BJ (cell line): Measurements from ENCODE around the gene GABRP. TPM values are rescaled to one million over a fixed set of nuclear protein-coding genes. Genes with fewer than 3 reads are reported as not detected.

ENCODE experiments used
- CTCF ChIA-PET: fragments of 350-600 bp; formaldehyde crosslinking; extraction: SDS; loops from one replicate; lab custom pipeline; 2021; ENCODE audit warnings: antibody characterized with exemption, inconsistent platforms; lab: Yijun Ruan, JAX
- POLR2A ChIA-PET: fragments of 300-600 bp; sonication (Branson Sonifier 250); formaldehyde crosslinking; extraction: SDS; loops from one replicate; lab custom pipeline; 2021; ENCODE audit warnings: antibody characterized with exemption; lab: Charles Lee
- DNase-seq: peaks from one replicate; pipeline ENCODE4 v3.0.0-alpha.2; 2011; ENCODE audit warnings: low read depth
- H3K27me3 ChIP-seq: 2 replicates; pipeline ENCODE4 v1.6.0; 2011; ENCODE audit warnings: low read length; ENCODE audit not compliant: control insufficient read depth, insufficient read depth
- H3K36me3 ChIP-seq: 2 replicates; pipeline ENCODE4 v1.5.1; 2011; ENCODE audit warnings: low read length; ENCODE audit not compliant: control insufficient read depth, insufficient read depth
- H3K4me3 ChIP-seq: 2 replicates; pipeline ENCODE4 v1.5.1; 2011; ENCODE audit warnings: low read depth, mild to moderate bottlenecking, control low read depth, low read length
- CTCF ChIP-seq: IDR thresholded peaks from 2 replicates; pipeline ENCODE4 v1.5.1; 2011; ENCODE audit warnings: low read depth, mild to moderate bottlenecking, control low read depth, inconsistent platforms, low read length, moderate library complexity; ENCODE audit not compliant: insufficient read depth
- polyA plus RNA-seq: library from polyadenylated mRNA; depleted of rRNA; stranded (reverse); fragments of >200 nt; gene quantifications from 2 replicates; pipeline ENCODE4 v1.2.3, GENCODE V29; 2011

The GABRP gene
- polyA plus RNA-seq, 1 experiment = not detected

GRCh38 chr5:170846416-170846815, 62.9 kb downstream of the GABRP start:
- Histone ChIP-seq H3K27me3 (no peaks in the 10 kb centered on the region), H3K4me3 (no peak overlapping the region), H3K36me3 (no peaks in the 10 kb centered on the region)
- ChIA-PET POLR2A (no interaction called here), CTCF (no interaction called here)
- no peak for TF ChIP-seq CTCF
- DNase-seq = no peak

- TF ChIP-seq CTCF = no peak
- Histone ChIP-seq H3K4me3 (no peak overlapping the region), H3K36me3 (no peaks in the 10 kb centered on the region), H3K27me3 (no peaks in the 10 kb centered on the region)
- POLR2A ChIA-PET = no interaction called here
- no peak for DNase-seq
- CTCF ChIA-PET = no interaction called here
Observed at GRCh38 chr5:170846846-170847245, 63.3 kb downstream of the GABRP start.

- POLR2A ChIA-PET = no interaction called here
- Histone ChIP-seq H3K36me3 (no peaks in the 10 kb centered on the region), H3K4me3 (no peak overlapping the region), H3K27me3 (no peaks in the 10 kb centered on the region; the same call in 1 of the 2 replicates)
- CTCF ChIA-PET = no interaction called here
- no peak for TF ChIP-seq CTCF
- no peak for DNase-seq
Observed at GRCh38 chr5:170848033-170848432, 64.5 kb downstream of the GABRP start.

- no peak overlapping the region for H3K4me3 ChIP-seq
- POLR2A ChIA-PET = no interaction called here
Observed at GRCh38 chr5:170849374-170849773, 65.8 kb downstream of the GABRP start.

GRCh38 chr5:170854566-170854965, 71.0 kb downstream of the GABRP start:
- no peak for TF ChIP-seq CTCF
- no peaks in the 10 kb centered on the region for H3K36me3 ChIP-seq
- no peak for DNase-seq
- POLR2A ChIA-PET = no interaction called here
- H3K27me3 ChIP-seq = no peaks in the 10 kb centered on the region; the same call in 1 of the 2 replicates
- no peak overlapping the region for H3K4me3 ChIP-seq
- CTCF ChIA-PET = interaction anchor here (0.6 kb wide), 1 partner anchor 531 kb away, joined by 3 read pairs; no protein-coding TSS in a partner anchor

More at GRCh38 chr5:170849374-170849773, 65.8 kb downstream of the GABRP start:
- CTCF ChIA-PET = no interaction called here
- Histone ChIP-seq H3K36me3 (no peaks in the 10 kb centered on the region), H3K27me3 (no peaks in the 10 kb centered on the region; the same call in 1 of the 2 replicates)
- no peak for DNase-seq
- TF ChIP-seq CTCF = no peak
